GM23338 (cell line): Measurements from ENCODE around the gene RTCA. TPM values are rescaled to one million over a fixed set of nuclear protein-coding genes. Genes with fewer than 3 reads are reported as not detected.
"Not testable (repeated sequence)": the region's sequence is repeated elsewhere in the genome, so short reads cannot be mapped to it uniquely, and the experiment has no call there.

Experiments used
- ATAC-seq: fragments of 200-7000 bp; cut with Tn5 transposase; 3 replicates; pipeline ENCODE4 v1.9.1; 2020
- DNase-seq: peaks from one replicate; pipeline ENCODE4 v3.0.0-alpha.2; 2015; ENCODE audit warnings: low spot score
- H2AFZ ChIP-seq: fragments of 200-600 bp; sonication (generic); 2 replicates; pipeline ENCODE4 v1.8.0; 2016; ENCODE audit warnings: antibody characterized with exemption, mild to moderate bottlenecking, moderate library complexity
- H3F3A ChIP-seq: fragments of 200-600 bp; sonication (generic); replicated peaks from 2 replicates; pipeline ENCODE4 v1.8.0; 2017; ENCODE audit warnings: antibody characterized with exemption, mixed run types, low read depth
- H3K27ac ChIP-seq: fragments of 200-600 bp; sonication (generic); 2 replicates; pipeline ENCODE4 v1.6.1; 2016; ENCODE audit warnings: low read depth
- H3K27me3 ChIP-seq: fragments of 200-600 bp; sonication (generic); 2 replicates; pipeline ENCODE4 v1.8.0; 2016; ENCODE audit warnings: mild to moderate bottlenecking, mixed run types, moderate library complexity; ENCODE audit not compliant: insufficient read depth
- H3K36me3 ChIP-seq: fragments of 200-600 bp; sonication (generic); 2 replicates; pipeline ENCODE4 v1.8.0; 2016; ENCODE audit warnings: mild to moderate bottlenecking; ENCODE audit not compliant: insufficient read depth
- H3K4me1 ChIP-seq: fragments of 200-600 bp; sonication (generic); 2 replicates; pipeline ENCODE4 v1.8.0; 2016; ENCODE audit warnings: mild to moderate bottlenecking, moderate library complexity; ENCODE audit not compliant: insufficient read depth
- H3K4me2 ChIP-seq: fragments of 200-600 bp; sonication (generic); 2 replicates; pipeline ENCODE4 v1.7.1; 2017; ENCODE audit warnings: mixed run types
- H3K4me3 ChIP-seq: fragments of 200-600 bp; sonication (generic); 2 replicates; pipeline ENCODE4 v1.6.1; 2016; ENCODE audit warnings: mixed run types
- H3K79me2 ChIP-seq: fragments of 200-600 bp; sonication (generic); replicated peaks from 2 replicates; pipeline ENCODE4 v1.8.0; 2017; ENCODE audit warnings: mild to moderate bottlenecking; ENCODE audit not compliant: insufficient read depth
- H3K9me2 ChIP-seq: fragments of 200-600 bp; sonication (generic); 2 replicates; pipeline ENCODE4 v1.8.0; 2017; ENCODE audit not compliant: insufficient read depth
- H4K20me1 ChIP-seq: fragments of 200-600 bp; sonication (generic); replicated peaks from 2 replicates; pipeline ENCODE4 v1.8.0; 2017; ENCODE audit warnings: mild to moderate bottlenecking; ENCODE audit not compliant: insufficient read depth
- H3K27ac Mint-ChIP-seq: 2 replicates; pipeline ENCODE4 v1.8.0; 2020; ENCODE audit warnings: inconsistent platforms, mild to moderate bottlenecking, moderate library complexity, mixed read lengths
- H3K27me3 Mint-ChIP-seq: 3 replicates; pipeline ENCODE4 v1.8.0; 2022; ENCODE audit warnings: low read depth, mild to moderate bottlenecking, moderate library complexity, mixed read lengths, inconsistent platforms; ENCODE audit not compliant: insufficient read depth, poor library complexity
- H3K36me3 Mint-ChIP-seq: 3 replicates; pipeline ENCODE4 v1.8.0; 2021; ENCODE audit warnings: low read depth, mild to moderate bottlenecking, inconsistent platforms, moderate library complexity, mixed read lengths
- H3K4me1 Mint-ChIP-seq: 3 replicates; pipeline ENCODE4 v1.8.0; 2020; ENCODE audit warnings: mild to moderate bottlenecking, inconsistent platforms, mixed read lengths
- H3K4me3 Mint-ChIP-seq: 3 replicates; pipeline ENCODE4 v1.8.0; 2021; ENCODE audit warnings: moderate library complexity, mild to moderate bottlenecking, inconsistent platforms, mixed read lengths
- H3K9me3 Mint-ChIP-seq: 3 replicates; pipeline ENCODE4 v1.8.0; 2020; ENCODE audit warnings: moderate library complexity, mild to moderate bottlenecking, inconsistent platforms, mixed read lengths
- CREB1 ChIP-seq: fragments of 250-450 bp; sonication (Bioruptor Pico); IDR thresholded peaks from 2 replicates; pipeline ENCODE4 v1.5.0; 2020; ENCODE audit warnings: low read depth, mild to moderate bottlenecking, moderate library complexity
- ETS1 ChIP-seq: IDR thresholded peaks from 2 replicates; pipeline ENCODE4 v1.6.1; 2016; ENCODE audit warnings: antibody characterized with exemption
- EZH2phosphoT487 ChIP-seq: fragments of 200-600 bp; sonication (generic); IDR thresholded peaks from one replicate; pipeline ENCODE4 v1.8.1; 2018; ENCODE audit warnings: antibody characterized with exemption; ENCODE audit not compliant: unreplicated experiment
- JUNB ChIP-seq: IDR thresholded peaks from one replicate; pipeline ENCODE4 v1.6.1; 2016; ENCODE audit warnings: antibody characterized with exemption; ENCODE audit not compliant: unreplicated experiment
- POLR2AphosphoS5 ChIP-seq: IDR thresholded peaks from 2 replicates; pipeline ENCODE4 v1.6.1; 2016; ENCODE audit warnings: antibody characterized with exemption, low read depth
- STAT1 ChIP-seq: IDR thresholded peaks from one replicate; pipeline ENCODE4 v1.6.1; 2016; ENCODE audit warnings: antibody characterized with exemption; ENCODE audit not compliant: unreplicated experiment
- ZNF331 ChIP-seq: fragments of 250-450 bp; sonication (Bioruptor Pico); IDR thresholded peaks from 2 replicates; pipeline ENCODE4 v1.5.0; 2020; ENCODE audit warnings: low read depth, mild to moderate bottlenecking, moderate library complexity
- polyA plus RNA-seq: library from polyadenylated mRNA; unstranded; fragments of >200 nt; fragmentation: Nextera tagmentation; extraction: Ambion mirVana; gene quantifications from 2 replicates; pipeline ENCODE4 v1.2.1, GENCODE V29; 2016
- total RNA-seq: library from RNA; depleted of rRNA; stranded (reverse); fragments of >200 nt; shearing (Covaris generic); gene quantifications from 2 replicates; pipeline ENCODE4 v1.2.3, GENCODE V29; 2014
- TF ChIP-seq, protein P1 (sequence below): IDR thresholded peaks from one replicate; pipeline ENCODE4 v1.6.1; 2018; ENCODE audit warnings: antibody characterized with exemption; ENCODE audit not compliant: unreplicated experiment
- TF ChIP-seq, protein P2 (sequence below): fragments of 250-450 bp; sonication (Bioruptor Pico); IDR thresholded peaks from 2 replicates; pipeline ENCODE4 v1.5.0; 2020; ENCODE audit warnings: mild to moderate bottlenecking, moderate library complexity

The RTCA gene
- total and polyA plus RNA-seq, 2 experiments from 2014 or later: 36.6 TPM

- H3K36me3 Mint-ChIP-seq: peaks cover 57% of the 10 kb centered on the region
- peaks cover 7% of the 10 kb centered on the region; the same call in 2 of the 3 replicates for H3K4me1 Mint-ChIP-seq
- Histone ChIP-seq H3K27me3 (no peaks in the 10 kb centered on the region), H3K4me3 (no peak overlapping the region), H3K36me3 (peaks cover 17% of the 10 kb centered on the region), H3K79me2 (no peaks in the 10 kb centered on the region), H2AFZ (no peak overlapping the region), H3K4me2 (no peak overlapping the region), H3K4me1 (no peaks in the 10 kb centered on the region), H3K9me2 (no peaks in the 10 kb centered on the region), H3F3A (no peaks in the 10 kb centered on the region), H3K27ac (no peak overlapping the region), H4K20me1 (no peaks in the 10 kb centered on the region)
- ATAC-seq: no peak
- H3K27ac Mint-ChIP-seq: no peak overlapping the region
- no peaks in the 10 kb centered on the region for H3K9me3 Mint-ChIP-seq
- no peak overlapping the region for H3K4me3 Mint-ChIP-seq
- DNase-seq: no peak
- no peaks in the 10 kb centered on the region for H3K27me3 Mint-ChIP-seq
- TF ChIP-seq EZH2phosphoT487: no peak
- no peak for TF ChIP-seq ZNF331 (CRISPR knock-in tag)
- TF ChIP-seq ETS1: no peak
- TF ChIP-seq STAT1: no peak
- TF ChIP-seq CREB1: no peak
- TF ChIP-seq, protein P1, sequence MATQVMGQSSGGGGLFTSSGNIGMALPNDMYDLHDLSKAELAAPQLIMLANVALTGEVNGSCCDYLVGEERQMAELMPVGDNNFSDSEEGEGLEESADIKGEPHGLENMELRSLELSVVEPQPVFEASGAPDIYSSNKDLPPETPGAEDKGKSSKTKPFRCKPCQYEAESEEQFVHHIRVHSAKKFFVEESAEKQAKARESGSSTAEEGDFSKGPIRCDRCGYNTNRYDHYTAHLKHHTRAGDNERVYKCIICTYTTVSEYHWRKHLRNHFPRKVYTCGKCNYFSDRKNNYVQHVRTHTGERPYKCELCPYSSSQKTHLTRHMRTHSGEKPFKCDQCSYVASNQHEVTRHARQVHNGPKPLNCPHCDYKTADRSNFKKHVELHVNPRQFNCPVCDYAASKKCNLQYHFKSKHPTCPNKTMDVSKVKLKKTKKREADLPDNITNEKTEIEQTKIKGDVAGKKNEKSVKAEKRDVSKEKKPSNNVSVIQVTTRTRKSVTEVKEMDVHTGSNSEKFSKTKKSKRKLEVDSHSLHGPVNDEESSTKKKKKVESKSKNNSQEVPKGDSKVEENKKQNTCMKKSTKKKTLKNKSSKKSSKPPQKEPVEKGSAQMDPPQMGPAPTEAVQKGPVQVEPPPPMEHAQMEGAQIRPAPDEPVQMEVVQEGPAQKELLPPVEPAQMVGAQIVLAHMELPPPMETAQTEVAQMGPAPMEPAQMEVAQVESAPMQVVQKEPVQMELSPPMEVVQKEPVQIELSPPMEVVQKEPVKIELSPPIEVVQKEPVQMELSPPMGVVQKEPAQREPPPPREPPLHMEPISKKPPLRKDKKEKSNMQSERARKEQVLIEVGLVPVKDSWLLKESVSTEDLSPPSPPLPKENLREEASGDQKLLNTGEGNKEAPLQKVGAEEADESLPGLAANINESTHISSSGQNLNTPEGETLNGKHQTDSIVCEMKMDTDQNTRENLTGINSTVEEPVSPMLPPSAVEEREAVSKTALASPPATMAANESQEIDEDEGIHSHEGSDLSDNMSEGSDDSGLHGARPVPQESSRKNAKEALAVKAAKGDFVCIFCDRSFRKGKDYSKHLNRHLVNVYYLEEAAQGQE: no peak
- TF ChIP-seq, protein P2, sequence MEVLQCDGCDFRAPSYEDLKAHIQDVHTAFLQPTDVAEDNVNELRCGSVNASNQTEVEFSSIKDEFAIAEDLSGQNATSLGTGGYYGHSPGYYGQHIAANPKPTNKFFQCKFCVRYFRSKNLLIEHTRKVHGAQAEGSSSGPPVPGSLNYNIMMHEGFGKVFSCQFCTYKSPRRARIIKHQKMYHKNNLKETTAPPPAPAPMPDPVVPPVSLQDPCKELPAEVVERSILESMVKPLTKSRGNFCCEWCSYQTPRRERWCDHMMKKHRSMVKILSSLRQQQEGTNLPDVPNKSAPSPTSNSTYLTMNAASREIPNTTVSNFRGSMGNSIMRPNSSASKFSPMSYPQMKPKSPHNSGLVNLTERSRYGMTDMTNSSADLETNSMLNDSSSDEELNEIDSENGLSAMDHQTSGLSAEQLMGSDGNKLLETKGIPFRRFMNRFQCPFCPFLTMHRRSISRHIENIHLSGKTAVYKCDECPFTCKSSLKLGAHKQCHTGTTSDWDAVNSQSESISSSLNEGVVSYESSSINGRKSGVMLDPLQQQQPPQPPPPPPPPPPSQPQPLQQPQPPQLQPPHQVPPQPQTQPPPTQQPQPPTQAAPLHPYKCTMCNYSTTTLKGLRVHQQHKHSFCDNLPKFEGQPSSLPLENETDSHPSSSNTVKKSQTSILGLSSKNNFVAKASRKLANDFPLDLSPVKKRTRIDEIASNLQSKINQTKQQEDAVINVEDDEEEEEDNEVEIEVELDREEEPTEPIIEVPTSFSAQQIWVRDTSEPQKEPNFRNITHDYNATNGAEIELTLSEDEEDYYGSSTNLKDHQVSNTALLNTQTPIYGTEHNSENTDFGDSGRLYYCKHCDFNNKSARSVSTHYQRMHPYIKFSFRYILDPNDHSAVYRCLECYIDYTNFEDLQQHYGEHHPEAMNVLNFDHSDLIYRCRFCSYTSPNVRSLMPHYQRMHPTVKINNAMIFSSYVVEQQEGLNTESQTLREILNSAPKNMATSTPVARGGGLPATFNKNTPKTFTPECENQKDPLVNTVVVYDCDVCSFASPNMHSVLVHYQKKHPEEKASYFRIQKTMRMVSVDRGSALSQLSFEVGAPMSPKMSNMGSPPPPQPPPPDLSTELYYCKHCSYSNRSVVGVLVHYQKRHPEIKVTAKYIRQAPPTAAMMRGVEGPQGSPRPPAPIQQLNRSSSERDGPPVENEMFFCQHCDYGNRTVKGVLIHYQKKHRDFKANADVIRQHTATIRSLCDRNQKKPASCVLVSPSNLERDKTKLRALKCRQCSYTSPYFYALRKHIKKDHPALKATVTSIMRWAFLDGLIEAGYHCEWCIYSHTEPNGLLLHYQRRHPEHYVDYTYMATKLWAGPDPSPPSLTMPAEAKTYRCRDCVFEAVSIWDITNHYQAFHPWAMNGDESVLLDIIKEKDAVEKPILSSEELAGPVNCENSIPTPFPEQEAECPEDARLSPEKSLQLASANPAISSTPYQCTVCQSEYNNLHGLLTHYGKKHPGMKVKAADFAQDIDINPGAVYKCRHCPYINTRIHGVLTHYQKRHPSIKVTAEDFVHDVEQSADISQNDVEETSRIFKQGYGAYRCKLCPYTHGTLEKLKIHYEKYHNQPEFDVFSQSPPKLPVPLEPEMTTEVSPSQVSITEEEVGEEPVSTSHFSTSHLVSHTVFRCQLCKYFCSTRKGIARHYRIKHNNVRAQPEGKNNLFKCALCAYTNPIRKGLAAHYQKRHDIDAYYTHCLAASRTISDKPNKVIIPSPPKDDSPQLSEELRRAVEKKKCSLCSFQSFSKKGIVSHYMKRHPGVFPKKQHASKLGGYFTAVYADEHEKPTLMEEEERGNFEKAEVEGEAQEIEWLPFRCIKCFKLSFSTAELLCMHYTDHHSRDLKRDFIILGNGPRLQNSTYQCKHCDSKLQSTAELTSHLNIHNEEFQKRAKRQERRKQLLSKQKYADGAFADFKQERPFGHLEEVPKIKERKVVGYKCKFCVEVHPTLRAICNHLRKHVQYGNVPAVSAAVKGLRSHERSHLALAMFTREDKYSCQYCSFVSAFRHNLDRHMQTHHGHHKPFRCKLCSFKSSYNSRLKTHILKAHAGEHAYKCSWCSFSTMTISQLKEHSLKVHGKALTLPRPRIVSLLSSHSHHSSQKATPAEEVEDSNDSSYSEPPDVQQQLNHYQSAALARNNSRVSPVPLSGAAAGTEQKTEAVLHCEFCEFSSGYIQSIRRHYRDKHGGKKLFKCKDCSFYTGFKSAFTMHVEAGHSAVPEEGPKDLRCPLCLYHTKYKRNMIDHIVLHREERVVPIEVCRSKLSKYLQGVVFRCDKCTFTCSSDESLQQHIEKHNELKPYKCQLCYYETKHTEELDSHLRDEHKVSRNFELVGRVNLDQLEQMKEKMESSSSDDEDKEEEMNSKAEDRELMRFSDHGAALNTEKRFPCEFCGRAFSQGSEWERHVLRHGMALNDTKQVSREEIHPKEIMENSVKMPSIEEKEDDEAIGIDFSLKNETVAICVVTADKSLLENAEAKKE (CRISPR knock-in tag): no peak
- TF ChIP-seq JUNB: no peak
- TF ChIP-seq POLR2AphosphoS5: no peak
Measured at GRCh38 chr1:100232156-100232555, 33.9 kb upstream of the RTCA start.

DNA sequence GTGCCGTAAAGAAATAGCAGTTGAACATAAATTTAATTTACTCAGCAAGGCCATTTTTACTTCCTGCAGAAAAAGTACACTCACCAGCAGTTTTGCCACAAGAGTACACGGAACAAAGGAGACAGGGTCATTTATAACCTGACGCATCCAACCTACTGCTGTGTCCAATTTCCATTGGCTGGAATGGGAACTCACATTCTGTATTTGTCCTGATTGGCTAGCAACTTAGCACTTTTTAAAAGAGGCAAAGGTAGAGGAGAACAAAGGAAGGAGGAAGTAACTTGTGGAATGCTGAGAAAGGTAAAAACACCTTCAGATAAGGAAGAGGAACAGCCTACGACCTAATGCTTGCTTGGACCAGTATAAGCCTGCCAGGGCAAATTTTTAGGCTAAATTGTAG lies 32.5 kb upstream of the RTCA start:
- not testable (repeated sequence) for H3K4me3 Mint-ChIP-seq, H3F3A ChIP-seq, H3K4me2 ChIP-seq, ATAC-seq, H4K20me1 ChIP-seq, H3K9me3 Mint-ChIP-seq, H3K4me3 ChIP-seq, H3K9me2 ChIP-seq, H2AFZ ChIP-seq, H3K4me1 ChIP-seq, H3K4me1 Mint-ChIP-seq, H3K27me3 Mint-ChIP-seq, H3K79me2 ChIP-seq, H3K27me3 ChIP-seq
- 0 out of 2 replicates have a peak overlapping the region, but pooled peaks have one; percentile 5 for H3K27ac ChIP-seq
- peaks cover 57% of the 10 kb centered on the region for H3K36me3 Mint-ChIP-seq
- peak overlapping the region; percentile 63; the same call in 1 of the 2 replicates for H3K27ac Mint-ChIP-seq
- peaks cover 17% of the 10 kb centered on the region for H3K36me3 ChIP-seq
- DNase-seq: peak; percentile 24
